H9 (cell line): ENCODE data around the gene ADIRF. TPM values are rescaled to one million over a fixed set of nuclear protein-coding genes. Genes with fewer than 3 reads are reported as not detected.

Experiments used
- DNase-seq: peaks from one replicate; pipeline ENCODE4 v3.0.0-alpha.2; 2017
- H2AFZ ChIP-seq: one replicate; pipeline ENCODE4 v1.6.1; 2013; ENCODE audit warnings: mild to moderate bottlenecking, low read length, control low read depth, moderate library complexity
- H2AK5ac ChIP-seq: 2 replicates; pipeline ENCODE4 v1.6.1; 2013; ENCODE audit warnings: low read length, control low read depth, mixed read lengths; ENCODE audit not compliant: insufficient read length
- H2BK120ac ChIP-seq: one replicate; pipeline ENCODE4 v1.6.1; 2013; ENCODE audit warnings: low read depth, mild to moderate bottlenecking, low read length, control low read depth, inconsistent platforms; ENCODE audit not compliant: poor library complexity, severe bottlenecking
- H2BK12ac ChIP-seq: 2 replicates; pipeline ENCODE4 v1.6.1; 2013; ENCODE audit warnings: low read length, control low read depth, mixed read lengths, low read depth; ENCODE audit not compliant: insufficient read length
- H2BK15ac ChIP-seq: 2 replicates; pipeline ENCODE4 v1.6.1; 2013; ENCODE audit warnings: low read depth, low read length, control low read depth
- H2BK20ac ChIP-seq: one replicate; pipeline ENCODE4 v1.6.1; 2013; ENCODE audit warnings: low read depth, mild to moderate bottlenecking, low read length, control low read depth, inconsistent platforms; ENCODE audit not compliant: poor library complexity, severe bottlenecking
- H2BK5ac ChIP-seq: 2 replicates; pipeline ENCODE4 v1.6.1; 2013; ENCODE audit warnings: low read length, control low read depth, mixed read lengths; ENCODE audit not compliant: insufficient read length
- H3K14ac ChIP-seq: 2 replicates; pipeline ENCODE4 v1.6.1; 2013; ENCODE audit warnings: low read length, control low read depth; ENCODE audit not compliant: insufficient read depth
- H3K18ac ChIP-seq: 2 replicates; pipeline ENCODE4 v1.6.1; 2013; ENCODE audit warnings: low read depth, mild to moderate bottlenecking, mixed read lengths, low read length, control low read depth; ENCODE audit not compliant: insufficient read length
- H3K23ac ChIP-seq: 2 replicates; pipeline ENCODE4 v1.6.1; 2013; ENCODE audit warnings: low read length, control low read depth, mixed read lengths, low read depth; ENCODE audit not compliant: insufficient read length
- H3K23me2 ChIP-seq: 2 replicates; pipeline ENCODE4 v1.6.1; 2013; ENCODE audit warnings: low read depth, mild to moderate bottlenecking, mixed read lengths, low read length, control low read depth; ENCODE audit not compliant: insufficient read length, poor library complexity, severe bottlenecking
- H3K27ac ChIP-seq: 2 replicates; pipeline ENCODE4 v1.5.1; 2013; ENCODE audit warnings: low read length, control low read depth, mixed read lengths, low read depth; ENCODE audit not compliant: insufficient read length
- H3K27me3 ChIP-seq: 2 replicates; pipeline ENCODE4 v1.6.1; 2013; ENCODE audit warnings: low read length, control low read depth, inconsistent platforms; ENCODE audit not compliant: insufficient read depth
- H3K4ac ChIP-seq: 2 replicates; pipeline ENCODE4 v1.6.1; 2013; ENCODE audit warnings: low read depth, mild to moderate bottlenecking, control low read depth, inconsistent platforms, low read length, moderate library complexity
- H3K4me1 ChIP-seq: 2 replicates; pipeline ENCODE4 v1.6.1; 2013; ENCODE audit warnings: low read length, control low read depth, inconsistent platforms; ENCODE audit not compliant: insufficient read depth
- H3K4me2 ChIP-seq: 2 replicates; pipeline ENCODE4 v1.6.1; 2013; ENCODE audit warnings: low read length, control low read depth, mixed read lengths; ENCODE audit not compliant: insufficient read length, insufficient read depth
- H3K56ac ChIP-seq: 2 replicates; pipeline ENCODE4 v1.6.1; 2013; ENCODE audit warnings: low read depth, mild to moderate bottlenecking, mixed read lengths, low read length, control low read depth; ENCODE audit not compliant: insufficient read length
- H3K79me1 ChIP-seq: 2 replicates; pipeline ENCODE4 v1.6.1; 2013; ENCODE audit warnings: low read depth, mild to moderate bottlenecking, moderate library complexity, low read length, control low read depth, inconsistent platforms; ENCODE audit not compliant: insufficient read depth, poor library complexity, severe bottlenecking
- H3K79me2 ChIP-seq: 2 replicates; pipeline ENCODE4 v1.6.1; 2013; ENCODE audit warnings: low read length, control low read depth, inconsistent platforms; ENCODE audit not compliant: insufficient read depth
- H3K9ac ChIP-seq: 2 replicates; pipeline ENCODE4 v1.6.1; 2013; ENCODE audit warnings: low read length, control low read depth, mixed read lengths; ENCODE audit not compliant: insufficient read length; ENCODE audit errors: extremely low read depth
- H3K9me3 ChIP-seq: one replicate; pipeline ENCODE4 v1.6.1; 2013; ENCODE audit warnings: low read depth, low read length, inconsistent platforms; ENCODE audit not compliant: control insufficient read depth
- H3T11ph ChIP-seq: one replicate; pipeline ENCODE4 v1.6.1; 2013; ENCODE audit warnings: mild to moderate bottlenecking, low read length, control low read depth, inconsistent platforms
- H4K20me1 ChIP-seq: one replicate; pipeline ENCODE4 v1.6.1; 2013; ENCODE audit not compliant: control insufficient read depth, insufficient read length, insufficient read depth
- H4K5ac ChIP-seq: 2 replicates; pipeline ENCODE4 v1.6.1; 2013; ENCODE audit warnings: low read depth, mild to moderate bottlenecking, mixed read lengths, low read length, control low read depth; ENCODE audit not compliant: insufficient read length
- H4K8ac ChIP-seq: replicated peaks from 2 replicates; pipeline ENCODE4 v1.6.1; 2013; ENCODE audit warnings: low read length, control low read depth, mixed read lengths, low read depth; ENCODE audit not compliant: insufficient read length
- H4K91ac ChIP-seq: 2 replicates; pipeline ENCODE4 v1.6.1; 2013; ENCODE audit warnings: low read depth, mild to moderate bottlenecking, moderate library complexity, mixed read lengths, low read length, control low read depth; ENCODE audit not compliant: insufficient read length
- H3K27ac Mint-ChIP-seq, 3 experiments: 2 replicates in 2 of 3; 3 replicates in 1 of 3; pipeline ENCODE4 v1.8.0; 2020 to 2021; ENCODE audit warnings: mixed read lengths in 3 of 3, mild to moderate bottlenecking in 1 of 3, moderate library complexity in 1 of 3
- H3K27me3 Mint-ChIP-seq: 2 replicates; pipeline ENCODE4 v1.8.0; 2021; ENCODE audit warnings: low read depth, mild to moderate bottlenecking, moderate library complexity, mixed read lengths
- H3K36me3 Mint-ChIP-seq, 3 experiments: 2 replicates in 2 of 3; 3 replicates in 1 of 3; pipeline ENCODE4 v1.8.0; 2020 to 2021; ENCODE audit warnings: low read depth in 3 of 3, mixed read lengths in 3 of 3; ENCODE audit not compliant: insufficient read depth in 1 of 3
- H3K4me1 Mint-ChIP-seq, 2 experiments: 2 replicates each; pipeline ENCODE4 v1.8.0; 2020; ENCODE audit warnings: mixed read lengths in 2 of 2
- H3K4me3 Mint-ChIP-seq, 2 experiments: 2 replicates in 1 of 2; 3 replicates in 1 of 2; pipeline ENCODE4 v1.8.0; 2020 to 2021; ENCODE audit warnings: mild to moderate bottlenecking in 2 of 2, mixed read lengths in 2 of 2, moderate library complexity in 1 of 2
- H3K9me3 Mint-ChIP-seq, 2 experiments: 2 replicates in 1 of 2; 3 replicates in 1 of 2; pipeline ENCODE4 v1.8.0; 2020; ENCODE audit warnings: mild to moderate bottlenecking in 2 of 2, mixed read lengths in 2 of 2, moderate library complexity in 1 of 2
- CTCF ChIP-seq: fragments of 200-600 bp; sonication (generic); conservative IDR thresholded peaks from 3 replicates; pipeline ENCODE4 v1.8.0; 2021; ENCODE audit warnings: antibody characterized with exemption, mild to moderate bottlenecking
- WGBS: extraction: QIAGEN DNeasy Blood & Tissue Kit; methylation state at CpG from one replicate; pipeline ENCODE4 v1.1.7; 2013; ENCODE audit warnings: missing lambda C conversion rate, low lambda C conversion rate, mixed read lengths; ENCODE audit not compliant: insufficient read length; ENCODE audit errors: extremely low coverage; 5-methylcytosine and 5-hydroxymethylcytosine counted together
- total RNA-seq: library from RNA; stranded (reverse); gene quantifications from 2 replicates; pipeline ENCODE4 v1.2.1, GENCODE V29; 2021

The ADIRF gene
- total RNA-seq, 1 experiment from 2014 or later = not detected

- H3T11ph ChIP-seq = no peak overlapping the region
- no peak overlapping the region for H2AFZ ChIP-seq
- no peaks in the 10 kb centered on the region for H3K23me2 ChIP-seq
- no peak overlapping the region for H2AK5ac ChIP-seq
- no peaks in the 10 kb centered on the region for H3K79me2 ChIP-seq
- H3K56ac ChIP-seq = no peak overlapping the region
- no peaks in the 10 kb centered on the region for H3K79me1 ChIP-seq
- H2BK15ac ChIP-seq = no peak overlapping the region
- WGBS = no CpG with 5 or more reads among the region's 15 CpGs
- no peaks in the 10 kb centered on the region for H3K4me1 ChIP-seq
- Mint-ChIP-seq H3K27me3 (no peaks in the 10 kb centered on the region; the same call in 1 of the 2 replicates), H3K4me1 (no peaks in the 10 kb centered on the region), H3K27ac (peak overlapping the region in 1 of 3 experiments; percentile 58; a peak in 2 of 7 replicates), H3K36me3 (peaks cover 10 to 66% (median 26%) of the 10 kb centered on the region in 3 experiments; a peak in 6 of 7 replicates), H3K4me3 (no peak overlapping the region), H3K9me3 (no peaks in the 10 kb centered on the region)
- no peak overlapping the region for H4K8ac ChIP-seq
- no peak overlapping the region for H2BK5ac ChIP-seq
- H3K9me3 ChIP-seq = no peaks in the 10 kb centered on the region
- H3K27ac ChIP-seq = no peak overlapping the region
- no peak for DNase-seq
- H3K27me3 ChIP-seq = no peaks in the 10 kb centered on the region
- H2BK120ac ChIP-seq = no peak overlapping the region
- H3K4me2 ChIP-seq = no peak overlapping the region
- no peak overlapping the region for H3K9ac ChIP-seq
- TF ChIP-seq CTCF = no peak
- no peak overlapping the region for H3K23ac ChIP-seq
- no peaks in the 10 kb centered on the region for H4K20me1 ChIP-seq
- H3K14ac ChIP-seq = no peak overlapping the region
- no peak overlapping the region for H2BK12ac ChIP-seq
- H4K5ac ChIP-seq = no peak overlapping the region
- no peak overlapping the region for H3K18ac ChIP-seq
- H3K4ac ChIP-seq = no peak overlapping the region
- no peak overlapping the region for H4K91ac ChIP-seq
- H2BK20ac ChIP-seq = no peak overlapping the region
These were observed 38.6 kb upstream of the ADIRF start for GRCh38 chr10:86929468-86930380.
